ENCODE measurements around the gene CDK12.
"Not testable (repeated sequence)": the region's sequence is repeated elsewhere in the genome, so short reads cannot be mapped to it uniquely, and the experiment has no call there.

The CDK12 gene

DNA sequence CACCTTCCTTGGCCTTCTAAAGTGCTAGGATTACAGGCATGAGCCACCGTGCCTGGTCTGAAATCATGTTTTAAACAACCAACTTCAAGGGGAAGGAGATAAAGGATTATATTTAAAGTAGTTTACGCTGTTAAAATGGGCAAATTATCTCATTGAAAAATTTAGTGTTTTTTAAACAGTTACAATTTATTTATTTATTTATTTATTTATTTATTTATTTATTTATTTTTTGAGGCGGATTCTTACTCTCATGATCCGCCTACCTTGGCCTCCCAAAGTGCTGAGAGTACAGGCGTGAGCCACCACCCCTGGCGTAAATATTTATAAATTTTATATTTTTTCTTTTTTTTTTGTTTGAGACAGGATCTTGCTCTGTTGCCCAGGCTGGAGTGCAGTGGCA, 22.2 kb downstream of the CDK12 start:
- no peak overlapping the region for H3K4me3 ChIP-seq (ENCODE audit: low read depth, low read length)
- TF ChIP-seq, protein P1, sequence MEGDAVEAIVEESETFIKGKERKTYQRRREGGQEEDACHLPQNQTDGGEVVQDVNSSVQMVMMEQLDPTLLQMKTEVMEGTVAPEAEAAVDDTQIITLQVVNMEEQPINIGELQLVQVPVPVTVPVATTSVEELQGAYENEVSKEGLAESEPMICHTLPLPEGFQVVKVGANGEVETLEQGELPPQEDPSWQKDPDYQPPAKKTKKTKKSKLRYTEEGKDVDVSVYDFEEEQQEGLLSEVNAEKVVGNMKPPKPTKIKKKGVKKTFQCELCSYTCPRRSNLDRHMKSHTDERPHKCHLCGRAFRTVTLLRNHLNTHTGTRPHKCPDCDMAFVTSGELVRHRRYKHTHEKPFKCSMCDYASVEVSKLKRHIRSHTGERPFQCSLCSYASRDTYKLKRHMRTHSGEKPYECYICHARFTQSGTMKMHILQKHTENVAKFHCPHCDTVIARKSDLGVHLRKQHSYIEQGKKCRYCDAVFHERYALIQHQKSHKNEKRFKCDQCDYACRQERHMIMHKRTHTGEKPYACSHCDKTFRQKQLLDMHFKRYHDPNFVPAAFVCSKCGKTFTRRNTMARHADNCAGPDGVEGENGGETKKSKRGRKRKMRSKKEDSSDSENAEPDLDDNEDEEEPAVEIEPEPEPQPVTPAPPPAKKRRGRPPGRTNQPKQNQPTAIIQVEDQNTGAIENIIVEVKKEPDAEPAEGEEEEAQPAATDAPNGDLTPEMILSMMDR (IDR thresholded peaks at IDR 0.05; ENCODE audit: insufficient read depth, low read depth, low read length, missing control alignments): no peak
- no peak for DNase-seq (ENCODE audit: low read depth)

DNA sequence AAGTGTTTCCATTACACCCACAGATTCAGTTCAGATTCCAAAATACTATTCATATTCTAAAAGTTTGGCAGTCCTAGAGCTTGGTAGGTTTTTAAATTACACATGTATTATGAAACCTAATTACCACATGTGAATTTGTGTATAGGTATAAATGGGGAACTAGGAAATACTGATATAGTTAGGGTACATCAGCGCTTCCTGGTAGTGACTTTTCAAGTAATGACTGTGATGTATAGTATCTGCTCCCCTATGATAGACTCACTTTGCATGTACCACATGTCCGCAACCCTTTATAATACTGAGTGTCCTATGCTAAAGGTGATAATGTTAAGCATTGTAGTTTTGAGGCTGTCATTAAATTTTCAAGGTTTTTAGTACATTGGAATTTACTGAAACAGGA, 22.9 kb downstream of the CDK12 start:
- DNase-seq (ENCODE audit: low read depth): peak; percentile 70
- H3K4me3 ChIP-seq (ENCODE audit: low read depth, low read length): no peak overlapping the region
- TF ChIP-seq, protein P1 (IDR thresholded peaks at IDR 0.05; ENCODE audit: insufficient read depth, low read depth, low read length, missing control alignments): no peak

DNA sequence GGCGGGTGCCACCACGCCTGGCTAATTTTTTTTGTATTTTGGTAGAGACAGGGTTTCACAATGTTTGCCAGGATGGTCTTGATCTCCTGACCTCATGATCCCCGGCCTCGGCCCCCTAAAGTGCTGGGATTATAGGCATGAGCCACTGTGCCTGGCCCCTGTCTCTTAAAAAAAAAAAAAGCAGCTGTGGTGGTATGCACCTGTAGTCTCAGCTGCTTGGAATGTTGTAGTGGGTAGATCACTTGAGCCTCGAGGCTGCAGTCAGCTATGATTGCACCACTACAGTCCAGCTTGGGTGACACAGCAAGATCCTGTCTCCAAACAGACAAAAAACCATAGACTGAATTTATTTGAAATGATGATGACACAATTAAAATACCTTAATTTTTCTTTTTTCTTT, 24.3 kb downstream of the CDK12 start:
- no peak for DNase-seq (ENCODE audit: low read depth)
- TF ChIP-seq, protein P1 (IDR thresholded peaks at IDR 0.05; ENCODE audit: insufficient read depth, low read depth, low read length, missing control alignments): no peak
- no peak overlapping the region for H3K4me3 ChIP-seq (ENCODE audit: low read depth, low read length)

DNA sequence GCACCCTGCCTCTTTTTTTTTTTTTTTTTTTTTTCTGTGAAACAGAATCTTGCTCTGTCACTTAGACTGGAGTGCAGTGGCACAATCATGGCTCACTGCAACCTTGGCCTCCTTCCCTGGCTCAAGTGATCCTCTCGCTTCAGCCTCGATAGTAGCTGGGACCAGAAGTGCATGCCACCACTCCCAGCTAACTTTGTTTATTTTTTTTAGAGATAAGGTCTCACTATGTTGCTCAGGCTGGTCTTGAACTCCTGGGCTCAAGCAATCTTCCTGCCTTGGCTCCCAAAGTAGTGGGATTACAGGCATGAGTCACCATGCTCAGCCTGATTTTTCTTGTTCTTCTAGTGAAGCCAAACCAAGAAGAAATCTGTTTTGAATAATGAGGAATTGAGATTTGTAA, 25.0 kb downstream of the CDK12 start:
- H3K4me3 ChIP-seq (ENCODE audit: low read depth, low read length): no peak overlapping the region
- TF ChIP-seq, protein P1 (IDR thresholded peaks at IDR 0.05; ENCODE audit: insufficient read depth, low read depth, low read length, missing control alignments): no peak
- DNase-seq (ENCODE audit: low read depth): no peak

DNA sequence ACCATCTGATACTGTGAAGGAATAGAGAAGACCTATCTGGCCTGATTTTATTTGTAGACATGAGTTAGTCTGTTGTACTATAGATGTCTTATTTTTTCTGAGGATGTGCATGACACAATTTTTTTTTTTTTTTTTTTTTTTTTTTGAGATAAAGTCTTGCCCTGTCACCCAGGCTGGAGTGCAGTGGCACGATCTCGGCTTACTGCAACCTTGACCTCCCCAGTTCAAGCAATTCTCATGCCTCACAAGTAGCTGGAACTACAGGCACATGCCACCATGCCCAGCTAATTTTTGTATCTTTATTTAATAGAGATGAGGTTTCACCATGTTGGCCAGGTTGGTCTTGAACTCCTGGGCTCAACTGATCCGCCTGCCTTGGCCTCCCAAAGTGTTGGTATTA, 26.2 kb downstream of the CDK12 start:
- not testable (repeated sequence) for DNase-seq (ENCODE audit: low read depth); H3K4me3 ChIP-seq (ENCODE audit: low read depth, low read length)

DNA sequence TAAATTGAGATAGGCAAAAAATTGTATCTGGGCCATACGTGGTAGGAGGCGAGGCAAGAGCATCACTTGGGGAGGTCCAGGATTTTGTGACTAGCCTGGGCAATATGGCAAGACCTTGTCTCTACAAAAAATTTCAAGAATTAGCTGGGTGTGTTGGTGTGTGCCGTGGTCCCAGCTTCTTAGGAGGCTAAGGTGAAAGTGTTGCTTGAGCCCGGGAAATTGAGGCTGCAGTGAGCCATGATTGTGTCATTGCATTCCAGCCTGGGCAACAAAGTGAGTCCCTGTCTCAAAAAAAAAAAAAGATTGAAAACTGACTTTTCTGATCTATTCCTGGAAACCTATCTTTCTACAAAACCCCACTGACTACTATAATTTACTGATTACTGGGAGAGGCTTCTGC, 26.7 kb downstream of the CDK12 start:
- TF ChIP-seq, protein P1 (IDR thresholded peaks at IDR 0.05; ENCODE audit: insufficient read depth, low read depth, low read length, missing control alignments): no peak
- no peak for DNase-seq (ENCODE audit: low read depth)
- no peak overlapping the region for H3K4me3 ChIP-seq (ENCODE audit: low read depth, low read length)

DNA sequence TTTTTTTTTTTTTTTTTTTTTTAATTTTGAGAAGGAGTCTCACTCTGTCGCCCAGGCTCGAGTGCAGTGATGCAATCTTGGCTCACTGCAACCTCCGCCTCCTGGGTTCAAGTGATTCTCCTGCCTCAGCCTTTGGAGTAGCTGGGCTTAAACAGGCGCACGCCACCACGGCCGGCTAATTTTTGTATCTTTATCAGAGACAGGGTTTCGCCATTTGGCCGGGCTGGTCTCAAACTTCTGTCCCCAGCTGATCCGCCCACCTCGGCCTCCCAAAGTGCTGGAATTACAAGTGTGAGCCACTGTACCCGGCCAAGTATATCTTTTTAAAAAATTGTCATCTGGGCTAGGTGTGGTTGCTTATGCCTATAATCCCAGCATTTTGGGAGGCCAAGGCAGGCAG, 35.6 kb downstream of the CDK12 start:
- DNase-seq (ENCODE audit: low read depth); H3K4me3 ChIP-seq (ENCODE audit: low read depth, low read length): not testable (repeated sequence)

DNA sequence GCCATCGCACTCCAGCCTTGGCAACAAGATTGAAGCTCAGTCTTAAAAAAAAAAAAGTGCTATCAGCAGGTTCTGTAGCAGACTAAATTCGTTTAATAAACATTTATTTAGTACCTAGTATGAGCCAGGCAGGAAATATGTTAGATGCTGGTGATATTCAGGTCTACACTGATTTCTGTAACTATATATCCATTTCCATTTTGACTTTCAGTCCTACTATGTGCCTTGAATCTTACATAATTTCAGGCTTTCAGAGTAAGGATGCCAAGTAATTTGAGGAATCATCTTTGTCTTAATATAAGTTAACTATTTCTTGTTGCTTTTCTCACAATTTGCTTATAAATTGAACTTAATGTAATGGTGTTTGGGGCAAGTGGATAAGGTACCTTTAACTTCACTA, 46.2 kb downstream of the CDK12 start:
- DNase-seq (ENCODE audit: low read depth): no peak
- H3K4me3 ChIP-seq (ENCODE audit: low read depth, low read length): no peak overlapping the region
- TF ChIP-seq, protein P1 (IDR thresholded peaks at IDR 0.05; ENCODE audit: insufficient read depth, low read depth, low read length, missing control alignments): no peak

Measured in GM12865 (cell line).